NB4 (cell line): ENCODE data around the gene ITIH1.

ENCODE experiments used
- DNase-seq: peaks from one replicate; pipeline ENCODE4 v3.0.0; 2010; ENCODE audit warnings: low read depth
- H3K4me3 ChIP-seq: one replicate; pipeline ENCODE4 v1.5.1; 2011; ENCODE audit warnings: mild to moderate bottlenecking, low read depth, low read length, moderate library complexity
- CTCF ChIP-seq: IDR thresholded peaks from one replicate; pipeline ENCODE4 v1.5.1; 2012; ENCODE audit warnings: low read depth, low read length
- MYC ChIP-seq: IDR thresholded peaks from 2 replicates; pipeline ENCODE4 v1.6.1; 2011; ENCODE audit warnings: low read depth, low read length
- POLR2A ChIP-seq: IDR thresholded peaks from 2 replicates; pipeline ENCODE4 v1.6.1; 2011; ENCODE audit warnings: mild to moderate bottlenecking; ENCODE audit not compliant: insufficient read length; ENCODE audit errors: extremely low read depth
- TF ChIP-seq, protein P1 (sequence below): IDR thresholded peaks from 2 replicates; pipeline ENCODE4 v1.6.1; 2011; ENCODE audit warnings: low read depth, low read length

ITIH1 gene

DNA sequence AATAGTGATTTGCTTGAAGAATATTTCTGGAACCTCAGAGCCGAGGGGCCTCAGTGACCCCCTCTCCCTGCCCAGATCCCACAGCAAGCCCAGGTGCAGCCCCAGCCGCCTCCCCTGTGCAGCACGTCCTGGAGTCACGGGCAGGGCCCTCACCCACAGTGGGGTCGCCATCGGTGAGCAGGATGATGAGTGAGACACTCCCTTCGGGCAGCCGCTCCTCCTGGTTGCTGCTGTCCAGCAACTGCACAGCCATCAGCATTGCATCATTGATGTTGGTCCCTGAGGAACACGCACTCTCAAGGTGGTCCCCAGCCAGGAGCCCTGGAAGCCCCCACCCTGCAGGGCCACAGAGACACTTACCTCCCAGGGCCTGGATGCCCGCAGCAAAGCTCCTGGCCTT is 46.6 kb downstream of the ITIH1 start:
- DNase-seq, result no peak
- no peak for TF ChIP-seq MYC
- TF ChIP-seq, protein P1, sequence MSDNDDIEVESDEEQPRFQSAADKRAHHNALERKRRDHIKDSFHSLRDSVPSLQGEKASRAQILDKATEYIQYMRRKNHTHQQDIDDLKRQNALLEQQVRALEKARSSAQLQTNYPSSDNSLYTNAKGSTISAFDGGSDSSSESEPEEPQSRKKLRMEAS, result no peak
- no peak for TF ChIP-seq POLR2A
- no peak for TF ChIP-seq CTCF
- no peak overlapping the region for H3K4me3 ChIP-seq

DNA sequence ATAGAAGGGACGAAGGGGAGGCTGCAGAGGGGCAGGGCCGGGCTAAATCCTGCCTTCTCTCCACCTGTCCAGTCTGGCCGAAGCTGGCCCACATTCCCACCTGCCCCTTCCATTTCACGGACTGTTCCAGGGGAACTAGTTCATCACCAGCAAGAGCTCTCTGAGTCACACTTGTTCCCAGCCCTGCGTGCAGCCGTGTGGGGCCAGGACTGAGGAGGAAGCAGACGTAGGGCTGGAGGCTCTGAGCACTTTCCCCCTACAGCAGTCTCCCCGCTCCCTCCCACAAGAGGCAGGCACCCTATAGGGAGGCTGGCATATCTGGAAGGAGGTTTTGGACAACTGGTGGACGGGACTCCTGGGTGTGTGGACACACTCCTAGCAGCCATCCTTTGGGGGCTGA is 50.0 kb downstream of the ITIH1 start:
- TF ChIP-seq POLR2A, result no peak
- TF ChIP-seq, protein P1, result no peak
- TF ChIP-seq MYC, result no peak
- no peak for TF ChIP-seq CTCF
- no peak overlapping the region for H3K4me3 ChIP-seq
- DNase-seq, result peak; percentile 40

DNA sequence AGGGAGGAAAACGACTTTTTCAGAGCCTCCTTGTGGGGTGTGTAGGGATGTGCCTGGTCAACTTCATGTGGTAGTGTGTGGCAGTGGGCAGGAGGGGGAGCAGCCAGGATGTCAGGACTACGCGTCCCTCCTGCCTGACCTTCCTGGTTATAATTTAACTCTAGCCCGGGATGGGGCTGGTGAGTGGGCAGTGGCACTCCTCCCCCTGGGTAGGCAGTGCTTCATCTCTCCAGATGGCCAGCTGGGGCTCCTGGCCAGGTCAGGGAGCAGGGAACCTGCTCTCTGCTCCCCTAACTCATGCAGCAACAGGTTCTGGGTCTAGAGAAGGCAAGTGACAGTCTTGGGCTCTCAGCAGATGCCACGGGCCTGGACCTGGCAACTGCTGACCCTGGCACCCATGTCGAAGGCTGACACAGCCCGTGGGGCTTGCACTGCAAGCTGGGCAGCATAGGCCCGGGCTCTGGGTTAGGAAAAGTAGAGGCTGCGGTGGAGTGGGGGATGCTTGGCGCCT is 50.5 kb downstream of the ITIH1 start:
- no peak overlapping the region for H3K4me3 ChIP-seq
- no peak for DNase-seq
- no peak for TF ChIP-seq POLR2A
- no peak for TF ChIP-seq MYC
- TF ChIP-seq, protein P1, result no peak
- no peak for TF ChIP-seq CTCF

GRCh38 chr3:52829482-52829881 is 52.1 kb downstream of the ITIH1 start:
- no peak for TF ChIP-seq MYC
- TF ChIP-seq POLR2A, result no peak
- no peak for TF ChIP-seq CTCF
- TF ChIP-seq, protein P1, result no peak
- no peak for DNase-seq
- H3K4me3 ChIP-seq, result no peak overlapping the region

DNA sequence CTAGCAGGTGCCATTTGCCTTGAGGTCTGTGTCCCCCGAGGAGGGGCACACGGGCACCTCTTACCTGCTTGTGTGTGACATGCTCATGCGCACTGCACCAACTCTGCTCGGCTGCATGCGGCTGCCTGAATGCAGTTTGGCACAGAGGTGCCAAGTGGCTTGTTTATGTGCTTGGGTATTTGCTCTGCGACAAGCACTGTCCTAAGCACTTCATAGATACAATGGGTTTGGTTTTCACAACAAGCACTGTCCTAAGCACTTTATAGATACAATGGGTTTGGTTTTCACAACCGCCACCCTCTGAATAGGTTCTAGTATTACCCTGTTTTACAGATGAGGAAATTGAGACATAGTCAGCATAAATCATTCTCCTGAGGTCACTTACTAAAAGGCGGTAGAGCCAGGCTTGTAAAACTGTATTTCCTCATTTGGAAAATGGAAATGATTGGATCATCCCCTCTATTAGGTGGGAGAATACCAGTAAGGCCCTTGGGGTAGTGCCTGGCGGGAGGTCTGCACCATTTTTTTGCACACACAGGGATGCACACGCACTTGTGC is 52.6 kb downstream of the ITIH1 start:
- peak; percentile 59 for DNase-seq
- H3K4me3 ChIP-seq, result no peak overlapping the region
- TF ChIP-seq MYC, result no peak
- TF ChIP-seq, protein P1, result no peak
- no peak for TF ChIP-seq CTCF
- no peak for TF ChIP-seq POLR2A
